Measurements from ENCODE around the gene DNTT. TPM values are rescaled to one million over a fixed set of nuclear protein-coding genes. Genes with fewer than 3 reads are reported as not detected.

DNTT gene
- polyA plus RNA-seq, 1 experiment, result not detected

GRCh38 chr10:96283351-96283750 lies 20.9 kb upstream of the DNTT start:
- POLR2A ChIA-PET, result no interaction called here
- no peak for TF ChIP-seq CTCF (IDR thresholded peaks at IDR 0.05; ENCODE audit: insufficient read depth, low read depth, low read length)
- Histone ChIP-seq H3K27me3 (ENCODE audit: control insufficient read depth, insufficient read depth, low read length) (no peaks in the 10 kb centered on the region; the same call in 1 of the 2 replicates), H3K36me3 (ENCODE audit: control insufficient read depth, insufficient read depth, low read length) (no peaks in the 10 kb centered on the region), H3K4me3 (ENCODE audit: low read depth, low read length) (no peak overlapping the region)
- no peak for DNase-seq (ENCODE audit: low read depth)
- CTCF ChIA-PET, result no interaction called here

- DNase-seq (ENCODE audit: low read depth), result no peak
- no peaks in the 10 kb centered on the region for H3K36me3 ChIP-seq (ENCODE audit: control insufficient read depth, insufficient read depth, low read length)
- ChIA-PET POLR2A (no interaction called here), CTCF (interaction anchor here (0.6 kb wide), 1 partner anchor 267 kb away, joined by 3 read pairs; no protein-coding TSS in a partner anchor)
- H3K27me3 ChIP-seq (ENCODE audit: control insufficient read depth, insufficient read depth, low read length), result no peaks in the 10 kb centered on the region; the same call in 1 of the 2 replicates
- no peak for TF ChIP-seq CTCF (IDR thresholded peaks at IDR 0.05; ENCODE audit: insufficient read depth, low read depth, low read length)
- H3K4me3 ChIP-seq (ENCODE audit: low read depth, low read length), result no peak overlapping the region
Measured at GRCh38 chr10:96283756-96284155, 20.5 kb upstream of the DNTT start.

- H3K27me3 ChIP-seq (ENCODE audit: control insufficient read depth, insufficient read depth, low read length), result no peaks in the 10 kb centered on the region; the same call in 1 of the 2 replicates
- no peak for TF ChIP-seq CTCF (IDR thresholded peaks at IDR 0.05; ENCODE audit: insufficient read depth, low read depth, low read length)
- no peaks in the 10 kb centered on the region for H3K36me3 ChIP-seq (ENCODE audit: control insufficient read depth, insufficient read depth, low read length)
- H3K4me3 ChIP-seq (ENCODE audit: low read depth, low read length), result no peak overlapping the region
- CTCF ChIA-PET, result no interaction called here
- POLR2A ChIA-PET, result no interaction called here
- no peak for DNase-seq (ENCODE audit: low read depth)
Measured at GRCh38 chr10:96285331-96285752, 18.9 kb upstream of the DNTT start.

- DNase-seq (ENCODE audit: low read depth), result no peak
- ChIA-PET CTCF (interaction anchor here (0.7 to 1.4 kb wide), 2 partner anchors 264 to 271 kb away, joined by 3 to 6 read pairs; no protein-coding TSS in a partner anchor), POLR2A (no interaction called here)
- TF ChIP-seq CTCF (IDR thresholded peaks at IDR 0.05; ENCODE audit: insufficient read depth, low read depth, low read length), result no peak
- Histone ChIP-seq H3K36me3 (ENCODE audit: control insufficient read depth, insufficient read depth, low read length) (no peaks in the 10 kb centered on the region), H3K4me3 (ENCODE audit: low read depth, low read length) (no peak overlapping the region), H3K27me3 (ENCODE audit: control insufficient read depth, insufficient read depth, low read length) (no peaks in the 10 kb centered on the region; the same call in 1 of the 2 replicates)
Measured at GRCh38 chr10:96287392-96288105, 16.7 kb upstream of the DNTT start.

- DNase-seq (ENCODE audit: low read depth), result no peak
- no peak for TF ChIP-seq CTCF (IDR thresholded peaks at IDR 0.05; ENCODE audit: insufficient read depth, low read depth, low read length)
- no peaks in the 10 kb centered on the region for H3K36me3 ChIP-seq (ENCODE audit: control insufficient read depth, insufficient read depth, low read length)
- H3K4me3 ChIP-seq (ENCODE audit: low read depth, low read length), result no peak overlapping the region
- H3K27me3 ChIP-seq (ENCODE audit: control insufficient read depth, insufficient read depth, low read length), result no peaks in the 10 kb centered on the region; the same call in 1 of the 2 replicates
- CTCF ChIA-PET, result no interaction called here
- POLR2A ChIA-PET, result no interaction called here
Measured at GRCh38 chr10:96288151-96288621, 16.0 kb upstream of the DNTT start.

Data from BJ (cell line).